Jurkat, Clone E6-1 (cell line): ENCODE measurements around the gene GRK5.
"Not testable (repeated sequence)": the region's sequence is repeated elsewhere in the genome, so short reads cannot be mapped to it uniquely, and the experiment has no call there.

Source experiments
- DNase-seq: peaks from one replicate; pipeline ENCODE4 v3.0.0-alpha.2; 2011; ENCODE audit warnings: low read depth, low spot score
- H3K4me3 ChIP-seq: 2 replicates; pipeline ENCODE4 v1.5.1; 2011; ENCODE audit warnings: mild to moderate bottlenecking, low read length, control low read depth, moderate library complexity

GRK5 gene

DNA sequence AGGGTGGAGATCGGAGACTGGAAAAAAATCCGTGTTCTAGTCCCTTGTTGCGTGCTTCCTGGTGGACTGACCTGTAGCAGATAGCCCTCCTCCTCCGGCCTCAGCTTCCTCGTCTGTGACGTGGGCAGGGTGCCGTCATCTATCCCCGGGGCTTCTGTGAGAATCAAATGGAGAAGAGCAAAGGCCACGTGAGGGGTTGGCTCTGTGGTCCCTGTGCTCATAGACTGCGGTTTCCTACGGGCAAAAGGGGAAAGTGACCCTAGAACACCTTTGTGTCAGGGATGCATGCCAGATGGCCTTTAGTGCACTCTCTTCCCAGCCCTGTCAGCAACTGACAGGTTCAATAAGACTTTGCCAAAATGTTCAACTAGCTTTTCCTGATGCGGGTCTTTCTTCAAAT lies 33.7 kb downstream of the GRK5 start:
- DNase-seq: no peak
- H3K4me3 ChIP-seq: no peak overlapping the region

GRCh38 chr10:119242186-119242585 lies 34.8 kb downstream of the GRK5 start:
- H3K4me3 ChIP-seq: no peak overlapping the region
- DNase-seq: no peak

DNA sequence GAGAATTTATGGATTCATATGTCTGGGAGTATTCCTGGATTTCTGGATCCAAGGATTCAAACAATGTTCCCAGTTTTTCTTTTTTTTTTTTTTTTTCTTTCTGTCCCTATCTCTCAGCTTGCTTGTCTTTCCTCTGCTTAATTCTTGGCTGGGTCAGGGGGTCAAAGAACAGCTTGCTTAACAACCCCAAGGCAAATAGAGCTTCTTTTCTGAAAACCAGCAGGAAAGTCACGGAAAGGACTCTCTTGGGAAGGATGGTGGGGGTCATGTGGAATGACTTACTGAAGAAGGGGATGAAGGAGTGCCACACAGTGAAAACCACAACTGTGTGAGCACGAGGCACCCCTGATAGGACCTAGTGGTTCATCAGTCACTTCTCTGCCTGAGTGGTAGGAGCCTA lies 36.1 kb downstream of the GRK5 start:
- no peak for DNase-seq

DNA sequence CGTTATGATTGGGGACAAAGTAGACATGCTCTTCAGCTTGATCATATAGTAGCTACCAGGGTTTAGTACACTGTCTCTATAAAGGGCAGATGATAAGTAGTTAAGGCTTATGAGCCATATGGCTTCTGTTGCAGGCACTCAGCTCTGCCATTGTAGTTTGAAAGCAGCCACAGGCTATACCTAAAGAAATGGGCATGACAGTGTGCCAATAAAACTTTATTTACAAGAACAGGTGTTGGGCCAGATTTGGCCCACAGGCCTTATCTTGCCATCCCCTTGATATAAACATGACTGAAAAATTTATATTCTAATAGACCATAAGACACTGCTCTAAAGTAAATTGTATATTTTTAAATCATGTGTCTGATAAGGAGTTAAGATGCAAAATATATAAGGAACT lies 36.6 kb downstream of the GRK5 start:
- no peak for DNase-seq
- H3K4me3 ChIP-seq: no peak overlapping the region

More for the DNA sequence above, 36.1 kb downstream of the GRK5 start:
- H3K4me3 ChIP-seq: no peak overlapping the region

DNA sequence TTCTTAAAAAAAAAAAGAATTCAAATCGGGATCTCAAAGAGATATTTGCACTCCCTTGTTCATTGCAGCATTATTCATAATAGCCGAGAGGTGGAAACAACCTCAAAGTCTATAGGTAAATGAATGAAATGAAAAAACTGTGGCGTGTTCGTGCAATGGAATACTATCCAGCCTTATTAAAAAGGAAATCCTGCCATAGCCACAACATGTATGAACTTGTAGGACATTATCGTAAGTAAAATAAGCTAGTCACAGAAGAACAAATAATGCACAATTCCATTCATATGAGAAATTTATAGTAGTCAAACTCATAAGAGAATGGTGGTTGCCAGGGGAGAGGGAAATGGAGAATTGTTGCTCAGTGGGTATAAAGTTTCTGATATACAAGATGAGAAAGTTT lies 37.9 kb downstream of the GRK5 start:
- no peak for DNase-seq
- H3K4me3 ChIP-seq: no peak overlapping the region

- no peak for DNase-seq
Observed at GRCh38 chr10:119246862-119247549, 39.6 kb downstream of the GRK5 start.

GRCh38 chr10:119247550-119247894 lies 40.2 kb downstream of the GRK5 start:
- H3K4me3 ChIP-seq: no peak overlapping the region
- no peak for DNase-seq

More at GRCh38 chr10:119246862-119247549, 39.6 kb downstream of the GRK5 start:
- no peak overlapping the region for H3K4me3 ChIP-seq

GRCh38 chr10:119248184-119248583 lies 40.8 kb downstream of the GRK5 start:
- no peak overlapping the region for H3K4me3 ChIP-seq
- no peak for DNase-seq

DNA sequence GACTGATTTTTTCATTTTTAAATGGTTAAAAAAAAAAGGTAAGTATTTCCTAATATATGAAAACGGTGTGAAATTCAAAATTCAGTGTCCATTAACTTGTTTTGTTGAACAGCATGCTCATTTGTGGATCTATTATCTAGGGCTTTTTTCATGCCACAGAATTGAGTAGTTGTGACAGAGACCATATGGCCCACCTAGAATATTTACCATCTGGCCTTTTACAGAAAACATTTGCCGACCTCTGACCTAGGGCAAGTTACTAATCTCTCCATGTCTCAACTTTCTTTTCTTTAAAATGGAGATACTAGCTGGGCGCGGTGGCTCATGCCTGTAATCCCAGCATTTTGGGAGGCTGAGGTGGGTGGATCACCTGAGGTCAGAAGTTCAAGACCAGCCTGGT lies 41.3 kb downstream of the GRK5 start:
- H3K4me3 ChIP-seq: no peak overlapping the region
- DNase-seq: no peak

- DNase-seq: no peak
- H3K4me3 ChIP-seq: no peak overlapping the region
Observed at GRCh38 chr10:119250641-119251314, 43.4 kb downstream of the GRK5 start.

DNA sequence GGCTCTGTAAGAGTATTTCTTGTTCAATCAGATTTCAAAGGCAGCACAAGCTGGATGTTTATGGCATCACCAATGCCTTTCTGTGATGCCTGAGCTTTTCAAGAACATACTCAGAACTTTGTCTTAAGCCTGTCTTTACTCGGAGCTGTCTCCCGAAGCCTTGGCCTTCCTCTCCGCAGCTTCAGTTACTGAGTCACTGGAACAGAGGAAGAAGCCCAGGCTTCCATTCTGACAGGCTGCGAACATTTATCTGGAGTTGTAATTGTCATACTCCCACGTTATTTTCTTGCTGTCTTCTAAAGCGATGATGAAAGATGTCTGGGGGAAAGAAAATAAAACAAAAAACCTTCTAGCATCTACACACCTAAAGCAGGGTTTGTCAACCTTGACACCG lies 43.9 kb downstream of the GRK5 start:
- H3K4me3 ChIP-seq: no peak overlapping the region
- DNase-seq: no peak

DNA sequence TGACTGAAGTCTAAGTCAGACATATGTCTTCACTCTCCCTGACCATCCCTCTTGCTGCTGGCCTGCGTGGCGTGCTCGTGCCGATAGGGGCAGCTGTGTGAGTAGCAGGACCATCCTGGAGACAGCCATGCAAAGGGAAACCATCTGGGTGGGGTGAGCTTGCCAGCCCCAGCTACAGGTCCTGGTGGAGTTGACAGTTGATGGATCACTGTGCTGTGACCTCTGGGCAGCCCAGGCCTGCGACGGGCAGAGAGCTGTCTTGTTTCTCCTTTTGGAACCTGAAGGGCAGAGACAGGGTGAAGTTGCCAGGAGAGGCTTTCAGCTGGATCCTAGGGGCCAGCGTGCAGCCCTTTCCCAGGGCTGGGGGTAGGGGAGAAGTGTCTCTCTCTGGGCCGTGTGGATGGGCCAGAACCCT lies 44.7 kb downstream of the GRK5 start:
- H3K4me3 ChIP-seq: no peak overlapping the region
- no peak for DNase-seq

DNA sequence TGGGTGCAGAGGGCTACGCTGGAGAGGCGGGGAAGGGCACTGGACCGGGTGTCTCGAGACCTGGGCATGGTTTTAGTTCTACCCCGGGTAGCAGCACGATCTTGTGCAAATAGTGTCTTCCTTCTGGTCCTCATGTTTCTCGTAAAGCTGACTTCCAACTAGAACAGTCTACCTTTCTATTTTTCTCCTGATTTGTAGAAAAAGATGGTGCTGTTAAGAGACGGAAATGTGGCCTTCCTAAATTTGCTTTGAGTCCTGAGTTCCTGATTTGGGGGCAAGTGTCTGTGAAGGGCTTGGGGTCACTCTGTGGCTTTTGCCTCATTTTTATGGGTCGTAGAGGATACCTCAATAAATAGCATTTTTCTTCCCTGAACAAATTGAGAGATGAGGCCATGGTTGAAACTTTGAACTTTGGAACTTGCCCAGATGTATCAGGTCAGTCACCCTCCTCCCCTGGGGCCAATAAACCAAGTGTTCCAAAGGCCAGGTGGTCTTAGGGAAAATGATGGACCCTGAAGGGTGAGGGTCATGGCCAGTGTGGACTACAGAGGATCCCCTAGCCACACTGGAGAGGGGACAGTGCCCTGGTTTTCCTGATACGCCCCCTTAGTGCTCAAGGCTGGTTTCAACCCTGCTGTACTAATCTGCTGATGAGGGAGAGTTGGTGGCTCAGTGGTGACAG lies 45.2 kb downstream of the GRK5 start:
- DNase-seq: no peak
- no peak overlapping the region for H3K4me3 ChIP-seq

GRCh38 chr10:119253433-119254174 lies 46.2 kb downstream of the GRK5 start:
- no peak for DNase-seq
- H3K4me3 ChIP-seq: no peak overlapping the region

DNA sequence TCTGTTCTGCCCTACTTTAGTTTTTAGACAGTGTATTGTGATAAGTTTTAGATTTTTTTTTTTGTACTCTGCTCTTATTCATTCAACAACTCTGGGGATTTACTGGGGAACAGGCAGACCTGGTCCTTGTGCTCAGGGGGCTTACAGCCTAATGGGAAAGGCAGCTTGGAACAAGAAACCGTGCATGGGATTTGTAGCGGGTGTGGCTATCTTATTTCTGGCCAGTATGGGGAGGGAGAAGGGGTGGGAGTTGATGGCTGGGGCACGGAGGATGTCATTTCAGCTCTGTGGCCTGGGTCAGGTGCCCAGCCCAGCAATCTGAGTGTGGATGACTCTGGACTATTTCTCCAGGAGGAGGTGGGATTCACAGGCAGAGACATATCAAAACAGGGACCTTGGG lies 47.0 kb downstream of the GRK5 start:
- no peak overlapping the region for H3K4me3 ChIP-seq
- no peak for DNase-seq

DNA sequence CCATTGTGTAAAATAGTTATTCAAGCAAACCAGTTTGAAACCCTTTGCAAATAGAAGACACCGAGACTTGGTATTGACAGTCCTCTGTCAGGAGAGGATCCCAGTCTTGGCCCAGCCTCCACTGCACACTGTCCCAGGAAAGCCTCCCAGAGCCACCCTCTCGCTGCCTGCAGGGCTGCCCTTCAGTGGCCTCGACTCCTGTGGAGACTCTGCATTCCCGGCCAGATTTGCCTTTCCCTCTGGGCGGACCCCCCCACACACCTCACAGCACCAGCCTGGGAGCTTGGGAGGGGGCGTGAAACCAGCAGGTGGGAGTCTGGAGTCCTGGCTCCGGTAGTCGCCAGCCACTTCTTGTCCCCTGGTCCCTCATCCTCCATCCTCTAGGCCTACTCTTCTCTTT lies 48.7 kb downstream of the GRK5 start:
- DNase-seq: no peak
- no peak overlapping the region for H3K4me3 ChIP-seq

DNA sequence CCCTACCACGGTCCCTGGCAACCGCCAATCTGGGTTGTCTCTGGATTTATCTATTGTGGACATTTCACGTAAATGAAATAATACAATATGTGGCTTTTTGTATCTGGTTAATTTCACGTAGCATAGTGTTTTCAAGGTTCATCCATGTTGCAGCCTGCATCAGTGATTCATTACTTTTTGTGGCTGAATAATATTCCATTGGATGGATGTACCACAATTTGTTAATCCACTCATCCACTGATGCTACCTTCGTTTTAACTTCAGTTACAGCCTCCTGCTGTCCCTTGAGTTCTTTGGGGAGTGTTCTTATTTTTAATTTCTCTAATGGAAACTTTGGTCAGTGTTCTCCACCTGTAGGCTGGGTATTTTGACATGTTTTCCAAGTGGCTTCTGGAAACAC lies 49.5 kb downstream of the GRK5 start:
- H3K4me3 ChIP-seq: no peak overlapping the region
- DNase-seq: no peak

DNA sequence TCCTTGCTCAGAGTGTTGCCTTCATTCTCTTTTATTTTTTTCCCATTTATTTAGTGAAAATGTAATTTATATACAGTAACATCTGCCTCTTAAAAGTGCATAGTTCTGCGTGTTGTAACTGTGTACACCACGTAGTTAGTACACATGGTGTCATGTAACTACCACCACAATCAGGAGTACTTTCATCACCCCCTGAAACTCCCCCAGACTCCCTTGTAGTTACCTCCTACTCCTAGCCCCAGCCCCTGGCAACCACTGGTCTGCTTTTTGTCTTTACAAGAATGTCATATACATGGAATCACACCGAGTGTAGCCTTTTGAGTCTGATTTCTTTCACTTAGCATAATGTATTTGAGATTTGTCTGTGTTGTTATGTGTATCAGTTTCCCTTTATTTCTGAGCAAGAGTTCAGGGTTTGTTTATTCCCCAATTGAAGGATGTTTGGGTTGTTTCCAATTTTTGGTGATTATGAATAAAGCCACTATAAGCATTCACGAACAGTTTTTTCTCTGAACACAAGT lies 50.6 kb downstream of the GRK5 start:
- DNase-seq: no peak
- no peak overlapping the region for H3K4me3 ChIP-seq

GRCh38 chr10:119259345-119259744 lies 52.0 kb downstream of the GRK5 start:
- H3K4me3 ChIP-seq: no peak overlapping the region
- DNase-seq: no peak

DNA sequence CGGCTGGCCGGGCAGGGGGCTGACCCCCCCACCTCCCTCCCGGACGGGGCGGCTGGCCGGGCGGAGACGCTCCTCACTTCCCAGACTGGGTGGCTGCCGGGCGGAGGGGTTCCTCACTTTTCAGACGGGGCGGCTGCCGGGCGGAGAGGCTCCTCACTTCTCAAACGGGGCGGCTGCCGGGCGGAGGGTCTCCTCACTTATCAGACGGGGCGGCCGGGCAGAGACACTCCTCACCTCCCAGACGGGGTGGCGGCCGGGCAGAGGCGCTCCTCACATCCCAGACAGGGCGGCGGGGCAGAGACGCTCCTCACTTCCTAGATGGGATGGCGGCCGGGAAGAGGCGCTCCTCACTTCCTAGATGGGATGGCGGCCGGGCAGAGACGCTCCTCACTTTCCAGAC lies 53.6 kb downstream of the GRK5 start:
- not testable (repeated sequence) for DNase-seq, H3K4me3 ChIP-seq
